Peyer's patch (tissue), 4 donors: ENCODE measurements around the gene IL11RA. TPM values are rescaled to one million over a fixed set of nuclear protein-coding genes. Genes with fewer than 3 reads are reported as not detected.

ENCODE experiments used
- DNase-seq, 3 donors: peaks; one replicate each; pipeline ENCODE4 v3.0.0-alpha.2; 2017 to 2019
- H3K27ac ChIP-seq, 4 donors: fragments of 200-600 bp; sonication (generic); one replicate each; pipeline ENCODE4 v1.5.1; 2016 to 2019
- H3K27me3 ChIP-seq, 2 donors: fragments of 200-600 bp; sonication (generic); one replicate each; pipeline ENCODE4 v1.5.1; 2019
- H3K36me3 ChIP-seq, 3 donors: fragments of 200-600 bp; sonication (generic); one replicate each; pipeline ENCODE4 v1.5.1; 2016 to 2019
- H3K4me1 ChIP-seq, 4 donors: fragments of 200-600 bp; sonication (generic); one replicate each; pipeline ENCODE4 v1.5.1; 2016 to 2019
- H3K4me3 ChIP-seq, 4 donors: fragments of 200-600 bp; sonication (generic); 1 replicate in 3 of 4; 2 replicates in 1 of 4; pipeline ENCODE4 v1.5.1; 2016 to 2019; ENCODE audit warnings: mild to moderate bottlenecking in 1 of 4
- H3K9me3 ChIP-seq, 4 donors: fragments of 200-600 bp; sonication (generic); one replicate each; pipeline ENCODE4 v1.5.1; 2016 to 2019; ENCODE audit warnings: mild to moderate bottlenecking in 1 of 4
- POLR2A ChIP-seq, 2 donors: fragments of 450-650 bp; IDR thresholded peaks; one replicate each; pipeline ENCODE4 v1.5.1; 2017; ENCODE audit warnings: antibody characterized with exemption in 2 of 2, mild to moderate bottlenecking in 2 of 2, moderate library complexity in 2 of 2
- total RNA-seq, 4 donors: library from RNA; depleted of rRNA; stranded (reverse); fragments of >200 nt; gene quantifications; one replicate each; pipeline ENCODE4 v1.1.0, GENCODE V29; 2016
- TF ChIP-seq, protein P1 (sequence below), 6 experiments: fragments of 450-650 bp in 4 of 6; fragments of 200-600 bp in 2 of 6; sonication (generic) in 1 of 6; IDR thresholded peaks; one replicate each; pipeline ENCODE4 v1.5.1; 2017 to 2019; ENCODE audit warnings: antibody characterized with exemption in 6 of 6, mild to moderate bottlenecking in 3 of 6, moderate library complexity in 1 of 6

IL11RA gene
- total RNA-seq, 4 donors from 2014 or later, result 37.8 to 98.3 (median 58.0) TPM

DNA sequence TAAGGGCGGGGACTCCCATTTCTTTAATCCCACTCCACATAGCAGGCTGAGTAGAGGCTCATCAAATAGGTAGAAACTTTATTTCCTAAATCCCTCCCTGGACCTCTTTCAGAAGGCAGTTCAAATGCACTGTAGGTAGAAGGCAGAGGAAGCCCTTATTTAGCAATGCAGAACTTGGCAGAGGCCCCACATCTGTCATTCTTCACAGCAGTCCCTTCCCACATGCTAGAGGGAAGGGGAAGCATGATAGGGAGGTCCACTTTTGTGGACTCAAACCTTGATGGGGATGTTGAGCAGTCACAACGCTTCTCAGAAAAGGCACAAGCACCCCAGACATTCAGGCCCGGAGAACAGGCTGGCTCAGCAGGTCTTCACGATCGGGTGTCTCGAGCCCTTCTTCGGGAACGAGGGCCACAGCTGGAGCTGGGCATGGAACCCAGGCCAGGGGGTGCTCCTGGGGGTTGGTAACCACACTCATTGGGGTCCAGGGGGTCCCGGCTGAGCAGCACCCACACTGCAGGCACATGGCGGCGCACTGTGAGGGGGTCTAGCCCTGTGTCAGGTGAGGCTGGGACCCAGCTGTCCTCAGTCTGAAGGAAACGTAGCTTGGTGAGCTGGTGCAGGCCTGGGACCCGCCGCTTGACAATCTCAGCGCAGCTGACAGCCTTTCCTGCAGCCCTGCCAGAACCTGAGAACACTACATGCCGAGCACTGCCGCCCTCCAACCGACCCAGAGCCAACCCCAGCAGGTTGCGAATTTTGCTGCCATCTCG lies 41.4 kb upstream of the IL11RA start:
- no peak for DNase-seq
- peaks cover 0 to 19% (median 0%) of the 10 kb centered on the region in 3 donors for H3K36me3 ChIP-seq
- no peak for TF ChIP-seq POLR2A (IDR thresholded peaks at IDR 0.05)
- TF ChIP-seq, protein P1, sequence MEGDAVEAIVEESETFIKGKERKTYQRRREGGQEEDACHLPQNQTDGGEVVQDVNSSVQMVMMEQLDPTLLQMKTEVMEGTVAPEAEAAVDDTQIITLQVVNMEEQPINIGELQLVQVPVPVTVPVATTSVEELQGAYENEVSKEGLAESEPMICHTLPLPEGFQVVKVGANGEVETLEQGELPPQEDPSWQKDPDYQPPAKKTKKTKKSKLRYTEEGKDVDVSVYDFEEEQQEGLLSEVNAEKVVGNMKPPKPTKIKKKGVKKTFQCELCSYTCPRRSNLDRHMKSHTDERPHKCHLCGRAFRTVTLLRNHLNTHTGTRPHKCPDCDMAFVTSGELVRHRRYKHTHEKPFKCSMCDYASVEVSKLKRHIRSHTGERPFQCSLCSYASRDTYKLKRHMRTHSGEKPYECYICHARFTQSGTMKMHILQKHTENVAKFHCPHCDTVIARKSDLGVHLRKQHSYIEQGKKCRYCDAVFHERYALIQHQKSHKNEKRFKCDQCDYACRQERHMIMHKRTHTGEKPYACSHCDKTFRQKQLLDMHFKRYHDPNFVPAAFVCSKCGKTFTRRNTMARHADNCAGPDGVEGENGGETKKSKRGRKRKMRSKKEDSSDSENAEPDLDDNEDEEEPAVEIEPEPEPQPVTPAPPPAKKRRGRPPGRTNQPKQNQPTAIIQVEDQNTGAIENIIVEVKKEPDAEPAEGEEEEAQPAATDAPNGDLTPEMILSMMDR (IDR thresholded peaks at IDR 0.05), result no peak
- H3K4me3 ChIP-seq, result peak overlapping the region in 2 of 4 donors; percentile 70 to 82
- H3K27ac ChIP-seq, result no peak overlapping the region
- H3K27me3 ChIP-seq, result no peaks in the 10 kb centered on the region
- no peaks in the 10 kb centered on the region for H3K9me3 ChIP-seq
- H3K4me1 ChIP-seq, result peaks cover 0 to 29% (median 2%) of the 10 kb centered on the region in 4 donors

DNA sequence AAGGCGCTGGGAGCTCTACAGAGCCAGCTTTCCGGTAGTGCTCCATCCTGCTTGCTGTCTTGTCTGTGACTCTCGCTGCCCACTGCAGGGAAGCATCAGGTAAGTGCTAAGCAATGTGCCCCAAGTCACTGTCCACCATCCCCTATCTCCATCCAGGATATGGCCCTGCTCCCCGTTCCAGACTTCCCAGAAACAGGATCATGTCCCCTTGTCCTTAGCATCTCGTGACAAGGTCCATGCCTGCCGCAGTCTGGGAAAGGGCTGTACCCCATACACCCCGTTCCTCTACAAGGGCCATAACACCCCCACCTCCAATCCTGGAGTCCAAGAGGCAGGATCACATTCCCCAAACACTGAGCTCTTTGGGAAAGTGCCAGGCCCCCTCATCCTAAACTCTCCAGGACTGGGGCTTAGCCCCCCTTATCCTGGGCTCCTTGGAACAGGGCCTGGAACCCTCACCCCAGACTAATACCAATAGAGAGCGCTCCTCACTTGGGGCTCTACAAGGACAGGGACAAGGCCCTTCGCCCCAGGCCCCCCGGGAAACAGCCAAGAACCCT lies 40.7 kb upstream of the IL11RA start:
- Histone ChIP-seq H3K36me3 (peaks cover 0 to 25% (median 0%) of the 10 kb centered on the region in 3 donors), H3K4me3 (peak overlapping the region; percentile 66 to 82 (median 69)), H3K27ac (peak overlapping the region; percentile 79 to 92 (median 84)), H3K27me3 (no peaks in the 10 kb centered on the region), H3K9me3 (no peaks in the 10 kb centered on the region), H3K4me1 (peaks cover 0 to 29% (median 2%) of the 10 kb centered on the region in 4 donors)
- no peak for TF ChIP-seq POLR2A (IDR thresholded peaks at IDR 0.05)
- TF ChIP-seq, protein P1 (IDR thresholded peaks at IDR 0.05), result no peak
- peak in 1 of 3 donors; percentile 60 for DNase-seq

DNA sequence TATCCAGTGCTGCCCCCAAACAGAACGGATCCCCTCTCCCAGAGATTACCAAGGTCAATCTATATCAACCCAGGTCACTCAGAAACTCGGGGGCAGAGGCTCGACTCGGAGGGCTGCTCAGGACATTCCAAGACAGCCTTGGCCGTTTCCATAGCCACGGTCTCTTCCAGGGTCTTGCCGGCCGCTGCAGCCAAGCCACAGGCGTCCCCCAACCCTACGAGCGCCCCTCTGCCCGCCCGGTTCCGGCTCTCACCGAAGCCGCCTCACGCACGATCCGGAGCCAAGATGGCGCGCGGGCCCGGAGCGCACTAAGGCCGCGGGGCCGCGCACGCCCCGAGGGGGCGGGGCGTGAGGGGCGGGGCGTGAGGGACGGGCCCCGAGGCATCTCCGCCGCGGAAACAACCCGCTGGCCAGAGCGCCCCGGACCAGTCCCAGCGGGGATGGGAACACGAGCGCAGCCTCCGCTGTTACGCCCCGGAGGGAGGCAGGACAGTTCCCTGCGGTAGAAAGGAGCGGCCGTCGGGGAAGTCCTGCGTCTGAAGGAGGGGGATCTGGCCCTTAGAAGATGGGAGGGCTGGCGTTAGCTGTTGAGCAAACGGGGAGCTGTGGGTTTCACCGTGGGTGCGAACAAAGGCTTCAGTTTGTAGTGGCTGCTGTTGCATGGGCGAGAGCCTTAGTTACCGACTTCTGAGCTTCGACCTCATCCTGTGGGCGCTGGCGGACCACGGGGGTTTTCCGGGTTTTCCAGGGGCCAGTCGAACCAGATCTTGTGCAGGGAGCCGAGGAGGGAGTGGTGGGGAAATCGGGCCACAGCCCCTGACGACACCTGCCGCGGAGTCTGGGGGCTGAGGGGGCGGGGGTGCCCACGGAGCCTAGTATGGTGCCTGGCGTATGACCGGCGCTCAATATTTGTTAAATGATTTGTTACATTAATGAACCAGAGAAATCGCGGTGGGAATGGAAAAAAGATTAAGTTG lies 39.9 kb upstream of the IL11RA start, which contains the start of gene RPP25L:
TSS of gene RPP25L (minus strand) at position 287 of the 977 bp plus-strand sequence. CDS start 801 bp downstream, outside the sequence.
- TF ChIP-seq, protein P1 (IDR thresholded peaks at IDR 0.05), result peak in 1 of 6 experiments; percentile 2
- TF ChIP-seq POLR2A (IDR thresholded peaks at IDR 0.05), result peak; percentile 66 to 95
- no peaks in the 10 kb centered on the region for H3K9me3 ChIP-seq
- H3K36me3 ChIP-seq, result peaks cover 0 to 33% (median 0%) of the 10 kb centered on the region in 3 donors
- peak within 1 kb of the TSS; percentile 79 to 92 (median 84) for H3K27ac ChIP-seq
- no peaks in the 10 kb centered on the region for H3K27me3 ChIP-seq
- peaks cover 0 to 24% (median 2%) of the 10 kb centered on the region in 4 donors for H3K4me1 ChIP-seq
- H3K4me3 ChIP-seq, result peak within 1 kb of the TSS; percentile 66 to 82 (median 69)
- DNase-seq, result peak; percentile 87 to 94 (median 93)

DNA sequence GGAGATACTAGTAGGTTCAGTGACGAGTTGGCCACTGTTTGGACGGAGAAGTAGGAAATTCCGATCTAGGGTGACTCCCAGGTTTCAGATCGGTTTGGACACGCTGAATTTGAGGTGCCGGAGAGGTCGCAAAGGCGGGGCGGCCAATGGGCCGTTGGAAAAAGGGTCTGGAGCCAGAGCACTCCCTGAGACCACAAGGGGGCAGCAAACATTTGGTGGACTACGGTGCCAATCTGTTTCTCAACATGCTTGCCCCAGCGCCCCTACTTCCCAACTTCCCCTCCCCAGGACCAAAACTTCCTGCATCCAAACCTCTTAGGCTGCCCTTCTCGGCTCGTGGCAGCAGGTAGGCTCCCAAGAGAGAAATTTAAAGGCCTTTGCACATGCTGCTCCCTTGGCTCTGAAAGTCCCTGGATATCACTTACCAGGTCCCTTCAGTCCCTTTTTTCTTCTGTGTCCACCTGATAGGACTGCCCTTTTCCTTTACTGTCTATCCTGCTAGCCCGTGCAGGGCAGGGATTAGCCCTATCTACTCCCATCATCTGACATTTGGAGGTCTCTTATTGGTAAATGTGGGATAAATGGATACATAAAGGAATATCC lies 39.1 kb upstream of the IL11RA start:
- Histone ChIP-seq H3K9me3 (no peaks in the 10 kb centered on the region), H3K36me3 (peaks cover 0 to 41% (median 0%) of the 10 kb centered on the region in 3 donors), H3K27ac (peak overlapping the region in 3 of 4 donors; percentile 79 to 92 (median 80)), H3K4me1 (peaks cover 0 to 20% (median 2%) of the 10 kb centered on the region in 4 donors), H3K27me3 (no peaks in the 10 kb centered on the region), H3K4me3 (peak overlapping the region; percentile 66 to 82 (median 69))
- TF ChIP-seq, protein P1 (IDR thresholded peaks at IDR 0.05), result peak; percentile 70 to 90 (median 78)
- no peak for TF ChIP-seq POLR2A (IDR thresholded peaks at IDR 0.05)
- DNase-seq, result peak; percentile 76 to 91 (median 76)
